Bronchial epithelial cell (primary cell): Measurements from ENCODE around the gene ZNF610. TPM values are rescaled to one million over a fixed set of nuclear protein-coding genes. Genes with fewer than 3 reads are reported as not detected.
"Not testable (repeated sequence)": the region's sequence is repeated elsewhere in the genome, so short reads cannot be mapped to it uniquely, and the experiment has no call there.

Experiments used
- DNase-seq: peaks from one replicate; pipeline ENCODE4 v3.0.0-alpha.2; 2010; ENCODE audit warnings: low read depth
- FAIRE-seq: peaks from 2 replicates; lab custom pipeline; 2011; peaks lifted over from hg19 to GRCh38; lab: Jason Lieb, UNC
- H3K27me3 ChIP-seq: 2 replicates; pipeline ENCODE4 v1.5.1; 2011; ENCODE audit warnings: low read length; ENCODE audit not compliant: control insufficient read depth, insufficient read depth
- H3K36me3 ChIP-seq: 2 replicates; pipeline ENCODE4 v1.5.1; 2011; ENCODE audit warnings: low read length; ENCODE audit not compliant: control insufficient read depth, insufficient read depth
- H3K4me3 ChIP-seq: 2 replicates; pipeline ENCODE4 v1.5.1; 2011; ENCODE audit warnings: mild to moderate bottlenecking, low read depth, low read length, control low read depth
- CTCF ChIP-seq: IDR thresholded peaks from 2 replicates; pipeline ENCODE4 v1.5.1; 2011; ENCODE audit warnings: mild to moderate bottlenecking, moderate library complexity, low read length, control low read depth, inconsistent platforms; ENCODE audit not compliant: insufficient read depth, severe bottlenecking
- total RNA-seq: library from RNA; depleted of rRNA; stranded (reverse); fragments of >200 nt; gene quantifications from 2 replicates; pipeline ENCODE4 v1.2.1, GENCODE V29; 2014

ZNF610 gene
- 1.3 and 1.4 TPM in 2 replicates for total RNA-seq

GRCh38 chr19:52336117-52336790 is at the start of gene ZNF610:
TSS of gene ZNF610 (plus strand) at chr19:52336243. CDS start at chr19:52349173, 12,930 bp downstream.
- TF ChIP-seq CTCF = no peak
- no peaks in the 10 kb centered on the region for H3K36me3 ChIP-seq
- DNase-seq = peak; percentile 50
- peak within 1 kb of the TSS; percentile 78 for H3K4me3 ChIP-seq
- FAIRE-seq = no peak
- H3K27me3 ChIP-seq = no peaks in the 10 kb centered on the region

- no peak for TF ChIP-seq CTCF
- DNase-seq (no peak), FAIRE-seq (no peak)
- Histone ChIP-seq H3K36me3 (peaks cover 30% of the 10 kb centered on the region), H3K4me3 (no peak overlapping the region), H3K27me3 (no peaks in the 10 kb centered on the region)
Observed at GRCh38 chr19:52286256-52286655, 49.8 kb upstream of the ZNF610 start.

- DNase-seq = no peak
- H3K4me3 ChIP-seq = no peak overlapping the region
- no peak for FAIRE-seq
- no peak for TF ChIP-seq CTCF
- H3K27me3 ChIP-seq = no peaks in the 10 kb centered on the region
- H3K36me3 ChIP-seq = peaks cover 12% of the 10 kb centered on the region
Observed at GRCh38 chr19:52291781-52292180, 44.3 kb upstream of the ZNF610 start.

- DNase-seq, FAIRE-seq, H3K27me3 ChIP-seq, H3K4me3 ChIP-seq: not testable (repeated sequence)
- H3K36me3 ChIP-seq = peaks cover 12% of the 10 kb centered on the region
Observed at GRCh38 chr19:52292946-52293345, 43.1 kb upstream of the ZNF610 start.

GRCh38 chr19:52296400-52296772 is 39.7 kb upstream of the ZNF610 start:
- no peak for DNase-seq
- FAIRE-seq = no peak

More at GRCh38 chr19:52296400-52296772, 39.7 kb upstream of the ZNF610 start:
- peak overlapping the region; percentile 81 for H3K4me3 ChIP-seq
- no peaks in the 10 kb centered on the region for H3K27me3 ChIP-seq
- H3K36me3 ChIP-seq = peaks cover 7% of the 10 kb centered on the region
- TF ChIP-seq CTCF = no peak
